HuH-7.5 (cell line): ENCODE results near the gene FIBCD1.

ENCODE experiments used
- DNase-seq: peaks from one replicate; pipeline ENCODE4 v3.0.0; 2011; ENCODE audit warnings: low spot score

The FIBCD1 gene, protein sequence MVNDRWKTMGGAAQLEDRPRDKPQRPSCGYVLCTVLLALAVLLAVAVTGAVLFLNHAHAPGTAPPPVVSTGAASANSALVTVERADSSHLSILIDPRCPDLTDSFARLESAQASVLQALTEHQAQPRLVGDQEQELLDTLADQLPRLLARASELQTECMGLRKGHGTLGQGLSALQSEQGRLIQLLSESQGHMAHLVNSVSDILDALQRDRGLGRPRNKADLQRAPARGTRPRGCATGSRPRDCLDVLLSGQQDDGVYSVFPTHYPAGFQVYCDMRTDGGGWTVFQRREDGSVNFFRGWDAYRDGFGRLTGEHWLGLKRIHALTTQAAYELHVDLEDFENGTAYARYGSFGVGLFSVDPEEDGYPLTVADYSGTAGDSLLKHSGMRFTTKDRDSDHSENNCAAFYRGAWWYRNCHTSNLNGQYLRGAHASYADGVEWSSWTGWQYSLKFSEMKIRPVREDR

DNA sequence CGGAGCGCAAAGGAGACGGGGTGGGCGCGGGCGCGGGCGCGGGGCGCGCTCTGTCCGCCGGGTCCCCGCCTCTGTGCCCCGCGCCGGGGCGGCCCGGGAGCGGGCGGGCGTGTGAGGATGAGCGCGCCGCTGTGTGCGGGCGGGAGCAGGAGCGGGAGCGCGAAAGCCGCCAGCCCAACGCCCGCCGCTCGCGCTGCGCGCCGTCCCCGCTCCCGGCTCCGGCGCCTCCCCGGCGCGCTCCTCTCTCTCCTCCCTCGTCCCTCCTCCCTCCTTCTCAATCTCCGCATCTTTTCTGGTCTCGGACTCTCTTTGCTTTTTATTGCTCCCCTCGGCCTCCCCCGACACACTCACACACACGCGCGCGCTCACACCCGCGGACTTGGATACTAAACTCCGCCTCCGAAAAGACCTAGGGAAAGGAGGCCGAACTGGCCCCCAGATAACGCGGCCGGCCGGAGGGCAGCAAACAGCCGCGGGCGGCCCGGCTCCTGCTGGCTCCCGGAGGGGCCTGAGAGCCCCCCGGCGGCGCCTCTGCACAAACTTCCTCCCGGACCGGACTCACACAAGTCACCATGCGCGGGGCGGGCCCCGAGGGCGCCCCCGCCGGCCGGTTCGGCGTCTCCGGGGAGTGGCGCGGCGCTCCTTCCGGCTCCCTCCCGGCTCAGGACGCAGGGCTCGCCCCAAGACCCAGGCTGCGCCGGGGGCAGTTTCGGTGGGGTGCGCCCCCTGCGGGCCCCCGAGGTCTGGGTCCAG lies at the start of gene FIBCD1:
Gene FIBCD1, minus strand, starts transcription at position 596 of the 753 bp plus-strand sequence. CDS start 640 bp downstream, outside the sequence.
- peak; percentile 85 for DNase-seq

DNA sequence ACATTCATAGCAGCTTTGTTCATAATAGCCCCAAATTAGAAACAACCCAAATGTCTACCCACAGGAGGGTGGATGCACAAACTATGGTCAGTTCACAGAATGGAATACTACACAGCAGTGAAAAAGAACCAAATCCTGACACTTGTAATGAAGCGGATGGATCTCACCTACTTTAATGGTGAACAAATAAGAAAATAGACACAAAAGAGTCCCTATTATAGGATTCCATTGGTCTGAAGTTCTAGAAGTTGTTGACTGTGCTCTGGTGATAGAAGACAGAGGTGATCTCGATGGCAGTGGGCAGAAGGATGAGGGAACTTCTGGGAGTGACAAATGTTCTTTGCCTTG lies 49.3 kb upstream of the FIBCD1 start:
- no peak for DNase-seq

DNA sequence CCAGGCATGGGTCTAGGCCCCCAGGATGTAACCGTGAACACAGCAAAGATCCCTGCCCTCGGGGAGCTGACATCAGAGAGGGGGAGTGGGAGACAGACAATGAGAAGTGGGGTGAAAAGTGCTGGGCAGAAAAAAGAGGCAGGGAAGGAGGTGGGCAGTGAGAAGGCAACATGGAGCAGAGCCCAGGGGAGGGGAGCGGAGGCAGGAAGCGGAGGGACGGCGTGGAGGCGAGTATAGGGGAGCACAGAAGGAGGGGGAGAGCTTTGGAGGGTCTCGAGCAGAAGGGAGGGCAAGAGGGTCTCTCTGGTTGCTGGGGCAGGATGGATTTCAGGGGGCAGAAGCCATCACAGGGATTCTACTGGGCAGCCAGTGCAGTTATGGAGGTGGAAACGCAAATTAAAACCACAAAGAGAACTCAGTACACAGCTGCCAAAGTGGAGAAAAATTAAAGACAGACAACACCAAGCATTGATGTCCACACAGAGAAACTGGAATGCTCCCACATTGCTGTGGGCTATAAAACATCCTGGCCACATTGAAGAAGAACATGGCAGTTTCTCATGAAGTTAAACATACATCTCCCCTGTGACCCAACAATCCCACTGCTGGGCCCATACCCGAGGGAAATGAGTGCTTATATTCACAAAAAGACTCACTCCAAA lies 48.8 kb upstream of the FIBCD1 start:
- no peak for DNase-seq

DNA sequence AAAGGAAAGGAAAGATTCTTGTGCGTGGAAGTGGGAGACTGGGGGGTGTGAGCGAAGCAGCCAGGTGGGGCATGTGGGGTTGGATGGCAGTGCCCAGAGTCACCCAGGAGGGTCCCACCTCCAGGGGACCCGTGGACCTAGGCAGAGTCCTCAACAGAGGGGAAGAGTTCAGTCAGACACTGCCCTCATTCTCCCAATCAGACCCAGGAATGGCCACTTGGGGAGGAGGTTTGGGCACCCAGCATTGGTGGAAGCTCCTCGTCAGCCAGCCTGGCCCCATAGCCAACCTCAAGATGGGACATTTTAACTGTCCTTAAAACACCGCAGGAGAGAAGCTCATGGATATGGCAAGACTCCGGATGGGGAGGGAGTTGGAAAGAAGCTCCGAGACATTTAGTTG lies 48.0 kb upstream of the FIBCD1 start:
- DNase-seq: no peak

DNA sequence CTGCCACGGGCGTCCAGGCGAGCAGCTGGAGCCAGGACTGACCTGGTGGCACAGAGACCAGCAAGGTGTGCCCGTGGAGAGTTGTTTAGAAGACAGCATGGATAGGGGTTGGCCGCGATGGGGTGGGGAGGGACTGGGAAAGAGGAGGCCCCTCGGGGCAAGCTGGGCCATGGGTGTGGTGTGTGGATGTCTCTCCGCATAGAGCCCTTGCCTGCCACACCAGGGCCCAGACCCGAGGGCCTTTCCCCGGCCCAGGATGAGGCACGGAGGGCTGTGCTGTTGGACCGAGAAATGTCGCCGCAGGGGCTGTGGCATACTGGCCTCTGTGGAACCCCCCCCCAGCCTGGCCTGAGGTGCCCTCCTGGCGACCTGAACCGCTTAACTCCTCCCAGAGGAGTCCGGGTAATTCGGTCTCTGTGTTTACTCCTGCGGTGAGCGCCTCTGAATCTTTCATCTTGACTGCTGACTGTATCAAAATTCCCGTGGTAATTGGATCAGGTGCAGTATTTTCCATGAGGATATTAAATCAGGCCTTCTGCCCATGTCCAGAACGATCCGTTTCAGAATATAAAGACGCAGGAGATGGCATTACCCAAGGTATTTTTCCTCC lies 47.4 kb upstream of the FIBCD1 start:
- DNase-seq: no peak

DNA sequence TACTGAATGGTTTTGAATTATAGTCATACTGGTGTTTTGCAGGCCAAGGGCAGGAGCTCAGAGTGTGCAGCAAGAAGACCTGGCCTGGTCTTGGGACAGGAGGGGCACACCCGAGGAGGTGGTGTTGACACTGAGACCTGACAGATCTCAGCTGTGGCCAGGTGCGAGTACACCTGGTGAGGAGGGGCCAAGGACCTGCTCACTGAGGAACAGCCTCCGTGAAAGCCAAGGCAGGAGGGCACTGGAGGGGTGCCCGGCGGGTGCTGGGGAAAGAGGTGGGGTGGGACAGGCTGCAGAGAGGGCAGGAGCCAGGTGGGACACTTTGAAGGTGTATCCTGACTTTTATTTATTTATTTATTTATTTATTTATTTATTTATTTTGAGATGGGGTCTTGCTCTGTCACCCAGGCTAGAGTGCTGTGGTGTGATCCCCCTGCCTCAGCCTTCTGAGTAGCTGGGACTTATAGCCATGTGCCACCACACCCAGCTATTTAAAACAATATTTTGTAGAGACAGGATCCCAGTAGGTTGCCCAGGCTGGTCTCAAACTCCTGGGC lies 46.6 kb upstream of the FIBCD1 start:
- DNase-seq: no peak

DNA sequence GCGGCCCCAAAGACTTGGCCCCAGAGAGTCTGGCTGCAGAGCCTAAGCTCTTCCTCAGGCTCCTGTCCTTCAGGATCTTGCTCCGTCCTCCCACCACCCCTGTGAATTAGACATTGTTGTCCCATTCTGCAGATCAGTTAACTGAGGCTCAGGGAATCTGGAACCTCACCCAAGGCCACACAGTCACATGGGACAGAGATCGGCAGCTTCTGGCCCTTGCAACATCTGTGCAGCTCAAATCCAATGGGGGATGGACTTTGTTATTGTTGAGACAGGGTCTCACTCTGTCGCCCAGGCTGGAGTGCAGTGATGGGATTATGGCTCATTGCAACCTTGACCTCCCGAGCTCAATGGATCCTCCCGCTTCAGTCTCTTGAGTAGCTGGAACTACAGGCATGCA lies 46.0 kb upstream of the FIBCD1 start:
- no peak for DNase-seq

DNA sequence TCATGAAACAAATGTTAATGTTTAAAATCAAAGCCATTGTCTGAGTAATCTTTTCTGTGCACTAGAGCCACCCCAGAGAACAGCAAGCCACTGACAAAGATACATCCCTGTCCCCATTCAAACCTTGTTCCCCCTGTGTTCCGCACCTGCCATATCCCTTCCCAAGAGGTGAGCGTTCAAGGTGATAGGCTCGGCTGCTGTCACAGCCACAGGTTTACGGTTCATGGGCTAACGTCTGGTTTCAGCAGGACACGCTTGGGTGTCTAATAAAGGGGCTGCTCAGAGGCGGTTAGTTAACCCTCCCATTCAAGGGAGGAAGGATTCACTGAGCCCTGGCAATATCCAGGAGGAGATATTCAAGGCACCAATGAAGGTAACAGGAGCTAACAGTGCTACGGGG lies 45.5 kb upstream of the FIBCD1 start:
- DNase-seq: no peak

DNA sequence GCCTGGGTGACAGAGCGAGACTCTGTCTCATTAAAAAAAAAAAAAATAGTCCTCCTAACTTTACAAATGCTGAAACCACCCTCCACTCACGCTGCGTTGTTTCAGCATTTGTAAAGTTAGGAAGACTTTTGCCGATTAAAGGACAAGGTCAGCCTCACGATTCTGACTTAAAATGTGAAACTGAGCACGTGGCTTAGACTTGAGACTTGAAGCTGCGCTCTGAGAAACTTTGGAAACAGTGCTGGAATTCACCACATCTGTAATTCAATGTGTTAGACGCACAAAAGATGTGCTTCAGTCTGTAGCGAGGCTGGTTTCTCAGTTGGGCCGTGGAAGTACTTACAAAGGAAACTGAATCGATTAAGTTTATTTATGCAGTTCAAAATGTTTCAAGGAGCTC lies 44.9 kb upstream of the FIBCD1 start:
- DNase-seq: no peak

DNA sequence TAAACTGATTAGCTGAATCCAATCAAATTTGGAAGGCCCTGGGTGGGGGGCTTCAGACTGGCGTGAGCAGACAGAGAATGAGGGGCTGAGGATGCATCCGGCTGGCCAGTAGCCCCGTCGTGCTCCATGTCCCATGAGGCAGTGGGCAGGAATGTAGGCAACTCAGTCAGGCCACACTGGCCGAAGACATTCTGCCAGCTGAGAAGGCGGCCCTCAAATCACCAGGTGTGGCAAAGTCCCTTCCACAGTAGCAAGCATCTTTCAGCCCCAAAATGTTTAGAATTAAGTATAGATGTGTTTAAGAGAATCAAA lies 44.3 kb upstream of the FIBCD1 start:
- DNase-seq: no peak

DNA sequence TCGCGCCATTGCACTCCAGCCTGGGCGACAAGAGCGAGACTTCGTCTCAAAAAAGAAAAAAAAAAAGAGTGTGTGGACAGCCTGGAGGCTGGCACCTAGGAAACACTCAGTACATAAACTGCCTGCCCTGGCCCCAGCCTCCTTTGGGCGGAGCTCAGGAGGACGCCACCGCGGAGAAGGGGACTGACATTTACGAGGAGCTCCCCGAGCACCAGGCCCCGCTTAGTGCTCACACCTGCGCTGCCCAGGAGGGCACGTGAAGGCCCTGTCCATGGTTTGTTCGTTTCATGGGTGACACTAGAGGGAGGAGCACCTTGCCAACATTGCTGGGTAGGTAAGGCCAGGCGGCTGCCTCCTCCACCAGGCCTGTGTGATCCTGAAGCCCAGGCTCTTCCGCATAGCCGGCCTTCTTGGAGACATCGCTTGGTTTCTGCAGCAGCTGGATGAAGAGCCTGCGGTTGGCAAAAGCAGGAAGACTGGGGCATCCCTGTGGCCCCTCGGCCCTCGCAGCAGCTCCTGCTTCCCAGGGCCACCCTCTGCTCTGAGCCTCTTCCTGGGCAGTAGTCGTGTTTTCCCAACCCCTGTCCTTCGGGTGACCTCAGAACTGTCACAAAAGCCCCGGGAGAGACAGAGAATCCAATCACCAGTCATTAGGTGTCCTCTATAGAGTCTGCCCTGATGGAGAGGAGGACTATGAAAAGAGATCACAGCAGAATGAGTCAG lies 43.8 kb upstream of the FIBCD1 start:
- no peak for DNase-seq

DNA sequence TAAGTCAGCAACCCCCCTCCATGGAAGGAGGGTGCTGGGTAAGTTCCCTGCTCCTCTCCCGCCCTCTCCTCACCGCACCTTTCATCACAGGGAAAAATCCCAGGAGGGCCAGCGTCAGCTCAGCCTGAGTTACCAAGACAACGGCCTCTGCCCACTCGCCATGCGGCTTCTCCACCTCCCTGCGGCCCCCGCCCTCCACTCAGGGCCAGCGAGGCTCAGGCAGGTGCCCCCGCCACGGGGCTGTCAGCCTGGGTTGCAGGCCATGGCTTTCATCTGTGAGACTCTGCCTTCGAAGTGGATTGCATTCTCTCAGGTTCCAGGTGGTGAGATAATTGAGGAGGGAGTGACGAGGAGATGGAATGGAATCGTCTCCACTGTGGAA lies 42.7 kb upstream of the FIBCD1 start:
- DNase-seq: no peak

DNA sequence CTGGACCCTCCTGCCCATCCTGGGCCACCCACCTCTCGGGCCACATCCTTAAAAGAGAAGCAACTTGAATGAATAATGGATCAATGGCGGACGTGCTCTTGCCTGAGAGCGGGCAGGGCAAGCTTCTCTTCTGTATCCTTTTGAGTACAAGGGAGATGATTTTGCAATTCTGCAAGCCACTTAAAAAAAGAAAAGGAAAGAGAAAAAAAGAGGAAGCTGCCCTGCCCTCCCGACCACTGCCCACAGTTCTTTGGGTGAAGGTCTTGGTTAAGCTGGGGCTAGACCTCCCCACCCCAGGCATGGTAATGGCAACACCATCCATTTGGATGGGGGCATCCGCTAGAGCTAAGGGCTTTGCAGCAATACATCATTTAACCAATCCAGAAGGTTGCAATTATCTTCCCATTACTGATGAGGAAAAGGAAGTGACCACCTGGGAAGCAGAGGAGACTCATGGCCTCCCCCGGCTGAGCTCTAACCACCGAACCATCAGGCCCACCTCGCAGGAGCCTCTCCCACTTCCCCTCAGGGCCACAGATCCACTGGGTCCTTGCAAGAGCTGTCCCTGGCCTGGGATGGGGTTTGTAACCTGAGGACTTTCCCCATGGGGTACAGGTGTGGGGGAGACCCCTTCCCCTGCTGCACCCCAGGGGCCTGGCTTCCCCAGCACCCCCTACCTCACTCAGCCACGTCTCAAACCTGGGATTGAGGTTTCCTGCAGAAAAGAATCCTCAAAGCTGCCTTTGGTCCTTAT lies 42.1 kb upstream of the FIBCD1 start:
- no peak for DNase-seq

DNA sequence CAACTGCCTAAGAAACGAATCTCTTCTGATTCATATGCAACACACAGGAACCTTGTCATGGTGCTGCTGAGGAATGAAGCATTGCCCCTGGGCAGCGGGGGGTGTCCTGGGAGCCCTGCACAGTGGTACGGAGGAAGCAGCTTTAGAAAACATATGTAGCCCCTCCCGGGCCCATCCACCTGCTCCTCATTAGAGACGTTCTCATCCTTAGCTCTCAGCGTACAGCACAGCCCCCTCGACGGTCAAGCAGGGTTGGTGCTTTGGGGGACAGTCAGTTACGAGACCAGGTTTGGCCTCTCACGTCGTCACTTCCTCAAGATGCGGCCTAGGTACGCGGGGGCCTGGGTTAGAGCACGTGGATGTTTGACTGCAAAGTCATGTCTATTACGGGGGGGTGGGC lies 41.5 kb upstream of the FIBCD1 start:
- no peak for DNase-seq

DNA sequence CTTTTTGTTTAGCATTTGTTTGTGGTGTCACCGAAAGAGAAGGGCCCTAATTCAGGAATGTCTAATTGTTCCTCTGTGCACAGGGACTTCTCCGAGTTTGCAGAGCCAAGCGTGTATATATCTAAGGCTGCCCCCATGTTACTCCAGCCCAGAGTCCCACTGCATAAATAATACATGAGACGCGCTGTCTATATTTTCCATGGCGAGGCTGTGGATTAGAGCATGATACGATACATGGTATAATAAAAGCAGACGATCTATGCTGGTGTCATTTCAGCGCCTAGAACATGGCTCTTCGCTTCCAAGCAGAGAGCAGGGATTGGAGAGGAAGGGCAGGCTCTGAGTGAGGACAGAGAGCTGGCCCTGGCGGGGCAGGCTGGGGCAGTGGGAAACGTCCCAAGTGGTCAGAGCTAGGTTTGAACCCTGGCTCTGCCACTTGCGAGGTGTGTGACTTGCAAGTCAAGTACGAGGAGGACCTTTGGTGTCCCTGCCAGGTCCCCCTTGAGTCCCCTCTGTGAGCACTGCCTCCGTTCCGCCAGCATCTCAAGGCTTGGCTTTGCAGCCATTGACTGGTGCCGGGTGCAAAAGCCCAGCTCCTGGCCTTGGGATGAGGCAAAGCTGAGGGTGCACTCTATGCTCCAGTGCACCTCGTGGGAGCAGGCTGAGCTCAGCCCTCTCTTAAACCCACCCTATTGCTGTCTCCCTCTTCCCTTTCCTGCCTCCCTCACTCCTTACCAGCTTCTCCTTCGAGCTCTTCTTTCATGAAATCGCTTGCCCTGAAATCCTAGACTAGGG lies 40.7 kb upstream of the FIBCD1 start:
- no peak for DNase-seq

DNA sequence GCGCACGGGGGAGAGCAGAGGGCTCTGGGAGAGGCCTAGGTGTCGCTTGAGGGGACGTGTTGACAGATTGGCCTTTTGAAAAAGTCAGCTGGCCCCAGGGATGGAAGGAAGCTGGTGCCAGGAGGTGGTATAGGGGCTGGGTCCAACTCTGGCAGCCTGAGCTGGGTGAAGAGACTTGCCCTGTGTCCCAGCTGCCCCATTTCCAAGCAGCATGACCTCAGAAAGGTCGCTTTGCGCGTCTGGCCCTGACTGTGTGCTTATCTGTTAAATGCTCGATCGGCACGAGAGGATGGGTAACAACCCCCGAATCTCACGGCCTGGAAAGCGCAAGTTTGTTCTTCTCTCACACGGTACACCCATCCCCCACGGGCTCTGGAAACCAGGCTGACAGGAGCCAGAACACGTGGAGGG lies 38.8 kb upstream of the FIBCD1 start:
- no peak for DNase-seq

DNA sequence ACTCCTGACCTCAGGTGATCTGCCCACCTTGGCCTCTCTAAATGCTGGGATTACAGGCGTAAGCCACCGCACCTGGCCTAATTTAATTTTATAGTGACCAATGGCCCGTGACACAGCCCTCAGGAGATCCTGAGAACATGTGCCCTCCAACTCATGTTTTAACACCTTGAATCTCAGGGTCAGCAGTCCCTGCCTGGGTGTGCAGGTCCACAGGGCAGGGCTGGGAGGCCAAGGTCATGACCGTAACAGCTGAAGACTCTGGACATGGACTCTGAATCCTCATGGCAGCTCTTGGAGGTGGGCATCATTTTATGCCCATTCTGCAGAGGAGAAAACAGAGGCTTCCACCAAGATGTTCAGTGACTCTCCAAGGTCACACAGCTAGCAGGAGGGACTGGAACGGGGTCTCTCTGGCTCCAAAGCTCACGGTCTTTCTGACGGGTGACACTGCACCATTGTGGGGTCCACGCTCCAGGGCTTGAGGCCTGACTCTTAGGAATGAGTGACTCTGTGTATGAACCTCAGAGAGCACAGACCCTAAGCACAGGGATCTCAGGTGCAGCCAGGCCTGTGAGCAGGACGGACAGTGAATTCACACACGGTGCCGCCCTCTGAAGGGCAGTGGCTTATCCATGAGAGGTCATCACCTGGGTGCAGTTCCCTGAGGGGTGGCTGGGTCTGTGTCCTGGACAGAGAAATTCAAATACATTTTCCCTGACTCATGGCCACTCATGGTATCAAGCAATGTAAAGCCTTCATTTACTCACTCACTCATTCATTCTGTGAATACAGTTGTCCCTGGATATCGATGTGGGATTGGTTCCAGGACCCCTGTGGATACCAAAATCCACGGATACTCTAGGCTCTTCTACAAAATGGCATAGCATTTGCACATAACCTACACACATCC lies 37.1 kb upstream of the FIBCD1 start:
- DNase-seq: no peak

DNA sequence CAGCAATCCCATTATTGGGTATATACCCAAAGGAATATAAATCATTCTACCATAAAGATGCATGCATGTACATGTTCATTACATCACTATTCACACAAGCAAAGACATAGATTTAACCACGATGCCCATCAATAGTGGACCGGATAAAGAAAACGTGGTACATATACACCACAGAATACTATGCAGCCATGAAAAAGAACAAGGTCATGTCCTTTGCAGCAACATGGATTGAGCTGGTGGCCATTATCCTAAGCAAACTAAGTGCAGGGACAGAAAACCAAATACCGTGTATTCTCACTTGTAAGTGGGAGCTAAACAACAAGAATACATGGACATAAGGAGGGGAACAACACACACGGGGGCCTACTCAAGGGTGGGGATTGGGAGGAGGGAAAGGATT lies 36.1 kb upstream of the FIBCD1 start:
- no peak for DNase-seq

DNA sequence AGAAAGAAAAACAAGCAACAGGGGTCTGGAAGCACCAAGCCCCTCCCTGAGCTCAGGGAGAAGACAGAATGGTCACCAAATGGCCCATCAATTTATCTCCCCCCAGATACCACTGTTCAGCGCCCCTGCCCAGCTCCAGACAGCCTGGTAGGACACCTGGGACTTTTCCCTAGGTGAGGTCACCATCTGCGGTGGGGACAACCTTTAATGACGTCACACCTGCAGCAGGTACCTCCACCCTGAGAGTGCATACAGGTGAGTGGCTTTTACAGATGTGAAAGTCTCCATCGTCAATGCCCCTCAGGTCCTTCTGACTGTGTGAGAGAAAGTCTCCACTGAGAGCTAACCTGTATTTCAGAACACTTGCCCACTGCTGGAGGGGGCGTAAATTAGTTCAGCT lies 35.6 kb upstream of the FIBCD1 start:
- DNase-seq: no peak
